Epithelial cell of proximal tubule (primary cell): Measurements from ENCODE around the gene CAPN10. TPM values are rescaled to one million over a fixed set of nuclear protein-coding genes. Genes with fewer than 3 reads are reported as not detected.

Source experiments
- DNase-seq: peaks from one replicate; pipeline ENCODE4 v3.0.0-alpha.2; 2011; ENCODE audit warnings: low read depth
- H3K4me3 ChIP-seq: 2 replicates; pipeline ENCODE4 v1.5.1; 2011; ENCODE audit warnings: low read depth, mild to moderate bottlenecking, low read length
- CTCF ChIP-seq: conservative IDR thresholded peaks from 2 replicates; pipeline ENCODE4 v1.5.1; 2012; ENCODE audit warnings: low read depth, mild to moderate bottlenecking, low read length
- total RNA-seq: library from RNA; depleted of rRNA; stranded (reverse); fragments of >200 nt; gene quantifications from 2 replicates; pipeline ENCODE4 v1.2.3, GENCODE V29; 2015

The CAPN10 gene
- total RNA-seq, 1 donor from 2014 or later, result 31.9 TPM

- no peak for DNase-seq
- TF ChIP-seq CTCF, result no peak
- no peak overlapping the region for H3K4me3 ChIP-seq
Measured at GRCh38 chr2:240601831-240602160, 15.3 kb downstream of the CAPN10 start.

GRCh38 chr2:240602266-240603050, 15.9 kb downstream of the CAPN10 start:
- no peak for TF ChIP-seq CTCF
- no peak overlapping the region for H3K4me3 ChIP-seq
- DNase-seq, result no peak

- TF ChIP-seq CTCF, result no peak
- H3K4me3 ChIP-seq, result no peak overlapping the region
- no peak for DNase-seq
Measured at GRCh38 chr2:240603081-240603835, 16.7 kb downstream of the CAPN10 start.

- no peak for DNase-seq
- no peak for TF ChIP-seq CTCF
- no peak overlapping the region for H3K4me3 ChIP-seq
Measured at GRCh38 chr2:240603846-240604245, 17.3 kb downstream of the CAPN10 start.

GRCh38 chr2:240604291-240604938, 17.9 kb downstream of the CAPN10 start:
- peak; percentile 78 for TF ChIP-seq CTCF
- peak; percentile 31 for DNase-seq
- peak overlapping the region; percentile 12 for H3K4me3 ChIP-seq

- no peak for TF ChIP-seq CTCF
- peak overlapping the region; percentile 31 for H3K4me3 ChIP-seq
- no peak for DNase-seq
Measured at GRCh38 chr2:240604939-240605716, 18.6 kb downstream of the CAPN10 start.
